ENCODE results near the gene TICRR.

Gene TICRR

DNA sequence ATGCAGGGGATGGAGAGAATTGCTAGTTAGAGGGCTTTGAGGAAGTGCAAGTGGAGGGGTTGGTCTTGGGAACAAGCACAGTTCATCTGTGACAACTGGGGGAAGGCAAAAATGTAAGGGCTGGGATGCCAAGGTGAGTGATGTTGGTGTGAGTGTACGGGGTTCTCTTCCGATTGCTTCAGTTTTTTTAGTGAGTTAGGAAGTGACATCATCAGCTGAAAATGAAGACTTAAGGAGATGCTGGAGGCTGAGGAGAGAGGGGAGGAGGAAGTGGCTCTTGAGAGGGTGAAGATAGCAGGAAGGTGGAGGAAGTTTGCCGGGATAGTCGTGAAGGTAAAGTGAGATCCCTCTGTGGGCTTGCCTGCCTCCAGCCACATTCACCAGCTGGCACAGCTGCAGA, 12.7 kb downstream of the TICRR start:
- Mint-ChIP-seq H3K36me3 (ENCODE audit: low read depth) (peaks cover 19% of the 10 kb centered on the region), H3K27me3 (ENCODE audit: low read depth) (no peaks in the 10 kb centered on the region), H3K27ac (no peak overlapping the region), H3K9me3 (no peaks in the 10 kb centered on the region), H3K4me3 (no peak overlapping the region), H3K4me1 (ENCODE audit: low read depth) (no peaks in the 10 kb centered on the region)
- DNase-seq (ENCODE audit: low spot score) = no peak

DNA sequence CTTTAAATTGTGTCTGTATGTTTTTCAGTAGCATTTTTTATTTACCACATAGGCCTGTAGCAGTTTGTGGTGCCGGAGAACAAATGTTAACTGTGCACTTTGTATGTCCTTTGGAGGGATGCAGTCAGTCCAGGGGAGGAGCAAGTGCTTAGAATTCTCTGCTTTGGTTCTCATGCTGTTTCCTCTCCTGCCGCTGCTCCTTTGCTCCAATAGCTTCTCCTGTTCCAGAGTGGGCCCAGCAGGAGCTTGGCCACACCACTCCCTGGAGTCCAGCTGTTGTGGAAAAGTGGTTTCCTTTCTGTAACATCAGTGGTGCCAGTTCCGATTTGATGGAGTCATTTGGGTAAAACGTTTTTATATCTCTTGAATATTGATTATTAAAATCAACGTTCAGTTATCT, 16.6 kb downstream of the TICRR start:
- peaks cover 31% of the 10 kb centered on the region for H3K36me3 Mint-ChIP-seq (ENCODE audit: low read depth)
- H3K9me3 Mint-ChIP-seq = no peaks in the 10 kb centered on the region
- H3K4me1 Mint-ChIP-seq (ENCODE audit: low read depth) = no peaks in the 10 kb centered on the region

DNA sequence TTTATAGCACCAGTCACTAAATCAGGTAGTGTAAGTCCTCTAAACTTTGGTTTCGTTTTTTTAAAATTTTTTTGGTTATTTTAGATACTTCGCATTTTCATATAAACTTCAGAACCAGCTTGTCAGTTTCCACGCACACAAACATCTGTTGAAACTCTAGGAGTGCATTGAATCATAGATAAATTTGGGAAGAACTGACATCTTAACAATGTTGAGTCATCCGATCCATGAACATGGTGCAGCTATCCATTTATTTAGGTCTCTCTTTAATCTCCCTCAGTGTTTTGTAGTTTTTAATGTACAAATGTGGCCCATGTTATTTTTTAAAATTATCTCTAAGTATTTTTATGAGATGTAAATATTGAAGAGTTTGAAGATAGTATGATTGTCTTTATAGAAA, 17.7 kb downstream of the TICRR start:
- H3K9me3 Mint-ChIP-seq = no peaks in the 10 kb centered on the region
- H3K4me1 Mint-ChIP-seq (ENCODE audit: low read depth) = no peaks in the 10 kb centered on the region
- no peaks in the 10 kb centered on the region for H3K27me3 Mint-ChIP-seq (ENCODE audit: low read depth)
- no peak for DNase-seq (ENCODE audit: low spot score)
- H3K27ac Mint-ChIP-seq = no peak overlapping the region
- peaks cover 39% of the 10 kb centered on the region for H3K36me3 Mint-ChIP-seq (ENCODE audit: low read depth)
- H3K4me3 Mint-ChIP-seq = no peak overlapping the region

More for the DNA sequence above, 16.6 kb downstream of the TICRR start:
- Mint-ChIP-seq H3K4me3 (no peak overlapping the region), H3K27ac (no peak overlapping the region), H3K27me3 (ENCODE audit: low read depth) (no peaks in the 10 kb centered on the region)
- DNase-seq (ENCODE audit: low spot score) = no peak

DNA sequence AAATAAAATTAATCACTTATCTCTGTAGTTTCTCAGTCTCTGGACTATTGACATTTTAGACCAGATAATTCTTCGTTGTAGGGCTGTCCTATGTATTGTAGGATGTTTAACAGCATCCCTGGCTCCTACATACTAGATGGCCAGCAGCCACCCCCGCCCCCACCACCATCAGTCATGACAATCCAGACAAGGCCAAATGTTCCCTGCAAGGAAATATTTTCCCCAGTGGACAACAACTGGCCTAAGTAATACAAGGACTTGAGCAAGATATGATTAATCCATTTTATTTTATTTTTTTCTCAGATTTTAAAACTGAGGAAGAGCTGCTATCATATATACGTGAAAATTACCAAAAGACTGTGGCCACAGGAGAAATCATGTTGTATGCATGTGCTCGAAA, 23.8 kb downstream of the TICRR start:
- H3K4me3 Mint-ChIP-seq = no peak overlapping the region
- no peak overlapping the region for H3K27ac Mint-ChIP-seq
- H3K27me3 Mint-ChIP-seq (ENCODE audit: low read depth) = no peaks in the 10 kb centered on the region
- no peaks in the 10 kb centered on the region for H3K9me3 Mint-ChIP-seq
- H3K4me1 Mint-ChIP-seq (ENCODE audit: low read depth) = no peaks in the 10 kb centered on the region
- no peak for DNase-seq (ENCODE audit: low spot score)
- peaks cover 44% of the 10 kb centered on the region for H3K36me3 Mint-ChIP-seq (ENCODE audit: low read depth)

DNA sequence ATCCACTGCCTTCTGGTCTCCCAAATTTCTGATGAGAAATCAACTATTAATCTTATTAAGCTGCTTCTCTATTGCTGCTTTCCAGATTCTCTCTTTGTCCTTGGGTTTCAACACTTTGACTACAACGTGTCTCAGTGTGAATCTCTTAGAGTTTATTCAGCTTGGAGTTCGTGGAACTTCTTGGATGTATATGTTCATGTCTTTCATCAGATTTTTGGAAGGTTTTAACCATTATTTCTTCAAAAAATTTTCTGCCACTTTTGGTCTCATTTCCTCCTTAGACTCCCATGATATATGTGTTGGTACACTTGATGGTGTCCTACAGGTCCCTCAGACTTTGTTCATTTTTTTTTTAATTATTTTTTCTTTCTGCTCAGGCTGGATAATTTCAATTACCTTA, 36.0 kb downstream of the TICRR start:
- no peaks in the 10 kb centered on the region for H3K27me3 Mint-ChIP-seq (ENCODE audit: low read depth)
- peaks cover 29% of the 10 kb centered on the region for H3K9me3 Mint-ChIP-seq
- peaks cover 2% of the 10 kb centered on the region for H3K4me1 Mint-ChIP-seq (ENCODE audit: low read depth)
- H3K4me3 Mint-ChIP-seq = no peak overlapping the region
- no peak for DNase-seq (ENCODE audit: low spot score)
- H3K36me3 Mint-ChIP-seq (ENCODE audit: low read depth) = peaks cover 77% of the 10 kb centered on the region
- H3K27ac Mint-ChIP-seq = no peak overlapping the region

DNA sequence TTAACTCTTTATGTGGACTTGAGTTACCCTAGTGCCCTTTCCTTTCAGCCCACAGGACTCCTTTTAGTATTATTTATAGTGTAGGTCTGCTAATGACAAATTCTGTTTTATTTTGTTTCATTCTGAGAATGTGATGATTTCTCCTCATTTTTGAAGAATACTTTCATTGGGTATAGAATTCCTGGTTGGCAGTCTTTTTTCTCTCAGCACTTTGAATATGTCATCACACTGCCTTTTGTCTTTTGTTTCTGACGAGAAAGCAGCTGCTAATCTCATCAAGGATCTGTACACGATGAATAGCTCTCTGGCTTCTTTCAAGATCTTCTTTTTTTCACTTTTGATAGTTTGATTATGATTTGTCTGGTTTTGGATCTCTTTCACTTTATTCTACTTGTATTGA, 37.8 kb downstream of the TICRR start:
- Mint-ChIP-seq H3K9me3 (peaks cover 29% of the 10 kb centered on the region), H3K27ac (no peak overlapping the region), H3K4me3 (no peak overlapping the region), H3K27me3 (ENCODE audit: low read depth) (no peaks in the 10 kb centered on the region), H3K36me3 (ENCODE audit: low read depth) (peaks cover 71% of the 10 kb centered on the region), H3K4me1 (ENCODE audit: low read depth) (peaks cover under 1% of the 10 kb centered on the region)
- DNase-seq (ENCODE audit: low spot score) = no peak

DNA sequence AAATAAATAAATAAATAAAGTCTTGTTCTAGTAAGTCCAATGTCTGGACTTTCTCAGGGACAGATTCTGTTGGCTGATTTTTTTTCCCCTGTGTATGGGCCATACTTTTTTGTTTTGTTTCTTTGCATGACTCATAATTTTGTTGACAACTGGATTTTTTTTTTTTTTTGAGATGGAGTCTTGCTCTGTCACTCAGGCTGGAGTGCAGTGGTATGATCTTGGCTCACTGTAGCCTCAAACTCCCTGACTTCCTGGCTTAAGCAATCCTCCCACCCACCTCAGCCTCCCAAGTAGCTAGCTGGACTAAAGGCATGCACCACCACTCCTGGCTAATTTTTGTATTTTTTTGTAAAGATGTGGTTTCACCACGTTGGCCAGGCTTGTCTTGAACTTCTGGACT, 38.9 kb downstream of the TICRR start:
- H3K4me3 Mint-ChIP-seq = no peak overlapping the region
- no peak for DNase-seq (ENCODE audit: low spot score)

GRCh38 chr15:89615135-89615534, 39.9 kb downstream of the TICRR start:
- Mint-ChIP-seq H3K27me3 (ENCODE audit: low read depth) (no peaks in the 10 kb centered on the region), H3K4me3 (no peak overlapping the region), H3K9me3 (peaks cover 29% of the 10 kb centered on the region), H3K36me3 (ENCODE audit: low read depth) (peaks cover 68% of the 10 kb centered on the region), H3K27ac (no peak overlapping the region), H3K4me1 (ENCODE audit: low read depth) (no peaks in the 10 kb centered on the region)
- no peak for DNase-seq (ENCODE audit: low spot score)

More for the DNA sequence above, 38.9 kb downstream of the TICRR start:
- Mint-ChIP-seq H3K4me1 (ENCODE audit: low read depth) (no peaks in the 10 kb centered on the region), H3K27ac (no peak overlapping the region), H3K9me3 (peaks cover 29% of the 10 kb centered on the region), H3K27me3 (ENCODE audit: low read depth) (no peaks in the 10 kb centered on the region), H3K36me3 (ENCODE audit: low read depth) (peaks cover 71% of the 10 kb centered on the region)

- H3K4me3 Mint-ChIP-seq = no peak overlapping the region
- no peaks in the 10 kb centered on the region for H3K4me1 Mint-ChIP-seq (ENCODE audit: low read depth)
- H3K27ac Mint-ChIP-seq = no peak overlapping the region
- no peaks in the 10 kb centered on the region for H3K27me3 Mint-ChIP-seq (ENCODE audit: low read depth)
- H3K9me3 Mint-ChIP-seq = peaks cover 22% of the 10 kb centered on the region
- peaks cover 59% of the 10 kb centered on the region for H3K36me3 Mint-ChIP-seq (ENCODE audit: low read depth)
- no peak for DNase-seq (ENCODE audit: low spot score)
Observed at GRCh38 chr15:89616228-89616627, 41.0 kb downstream of the TICRR start.

GRCh38 chr15:89621547-89621946, 46.3 kb downstream of the TICRR start:
- Mint-ChIP-seq H3K27ac (no peak overlapping the region), H3K36me3 (ENCODE audit: low read depth) (peaks cover 62% of the 10 kb centered on the region), H3K27me3 (ENCODE audit: low read depth) (no peaks in the 10 kb centered on the region), H3K9me3 (no peaks in the 10 kb centered on the region), H3K4me1 (ENCODE audit: low read depth) (no peaks in the 10 kb centered on the region), H3K4me3 (no peak overlapping the region)
- no peak for DNase-seq (ENCODE audit: low spot score)

- Mint-ChIP-seq H3K27me3 (ENCODE audit: low read depth) (no peaks in the 10 kb centered on the region), H3K27ac (no peak overlapping the region), H3K36me3 (ENCODE audit: low read depth) (peaks cover 62% of the 10 kb centered on the region), H3K4me1 (ENCODE audit: low read depth) (no peaks in the 10 kb centered on the region), H3K4me3 (no peak overlapping the region), H3K9me3 (no peaks in the 10 kb centered on the region)
- DNase-seq (ENCODE audit: low spot score) = no peak
Observed at GRCh38 chr15:89623165-89623564, 47.9 kb downstream of the TICRR start.

DNA sequence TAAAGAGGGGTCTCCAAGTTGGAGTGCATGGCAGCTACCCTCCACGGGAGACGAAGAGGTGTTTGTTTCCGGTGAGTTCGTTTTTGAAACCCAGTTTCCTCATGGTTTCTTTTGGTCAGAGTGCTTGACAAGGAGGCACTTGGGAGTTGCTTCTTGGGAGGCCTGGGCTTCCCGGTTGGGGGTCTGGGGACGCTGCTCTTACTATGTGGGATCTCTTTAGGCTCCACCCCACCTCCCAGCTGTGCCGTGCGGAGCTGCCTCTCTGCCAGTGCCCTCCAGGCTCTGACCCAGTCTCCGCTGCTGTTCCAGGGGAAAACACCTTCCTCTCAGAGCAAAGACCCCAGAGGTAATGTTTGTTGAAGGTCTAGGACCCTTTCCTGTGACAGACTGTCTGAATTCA, 50.4 kb downstream of the TICRR start:
- Mint-ChIP-seq H3K27ac (no peak overlapping the region), H3K27me3 (ENCODE audit: low read depth) (no peaks in the 10 kb centered on the region), H3K4me1 (ENCODE audit: low read depth) (no peaks in the 10 kb centered on the region), H3K36me3 (ENCODE audit: low read depth) (peaks cover 59% of the 10 kb centered on the region), H3K4me3 (no peak overlapping the region), H3K9me3 (no peaks in the 10 kb centered on the region)
- DNase-seq (ENCODE audit: low spot score) = no peak

GRCh38 chr15:89627256-89627970, 52.1 kb downstream of the TICRR start:
- Mint-ChIP-seq H3K36me3 (ENCODE audit: low read depth) (peaks cover 61% of the 10 kb centered on the region), H3K27ac (no peak overlapping the region), H3K4me1 (ENCODE audit: low read depth) (no peaks in the 10 kb centered on the region), H3K27me3 (ENCODE audit: low read depth) (no peaks in the 10 kb centered on the region), H3K4me3 (no peak overlapping the region), H3K9me3 (no peaks in the 10 kb centered on the region)
- no peak for DNase-seq (ENCODE audit: low spot score)

DNA sequence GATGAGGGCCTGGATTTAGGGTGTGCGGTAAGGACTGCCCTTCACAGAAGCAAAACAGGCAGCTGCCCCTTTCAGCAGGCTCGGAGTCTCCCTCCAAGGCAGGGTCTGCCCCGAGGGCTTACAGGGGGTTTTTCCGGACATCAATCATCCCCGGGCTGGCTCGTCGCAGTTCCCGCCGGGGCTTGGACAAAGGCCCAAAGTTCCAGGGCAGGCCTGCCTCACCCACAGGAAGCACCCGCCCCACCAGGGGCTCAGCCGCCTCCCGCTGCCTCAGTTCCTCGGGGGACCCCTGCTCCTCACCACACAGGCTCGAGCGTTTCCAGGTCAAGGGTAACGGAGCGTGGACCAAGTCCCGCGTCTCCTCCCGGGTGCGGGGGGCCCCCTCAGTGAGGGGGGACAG, 53.0 kb downstream of the TICRR start:
- Mint-ChIP-seq H3K27me3 (ENCODE audit: low read depth) (no peaks in the 10 kb centered on the region), H3K27ac (no peak overlapping the region), H3K4me3 (no peak overlapping the region), H3K9me3 (no peaks in the 10 kb centered on the region), H3K36me3 (ENCODE audit: low read depth) (peaks cover 57% of the 10 kb centered on the region), H3K4me1 (ENCODE audit: low read depth) (no peaks in the 10 kb centered on the region)
- no peak for DNase-seq (ENCODE audit: low spot score)

Data from T-helper 2 cell treated with Interferon-gamma antibody and Interleukin-4, amounts not matched to agents 5 μg/mL and 100 μg/mL, for 36 hours (primary cell).